Measurements from ENCODE around the gene KRT36.

Gene KRT36

DNA sequence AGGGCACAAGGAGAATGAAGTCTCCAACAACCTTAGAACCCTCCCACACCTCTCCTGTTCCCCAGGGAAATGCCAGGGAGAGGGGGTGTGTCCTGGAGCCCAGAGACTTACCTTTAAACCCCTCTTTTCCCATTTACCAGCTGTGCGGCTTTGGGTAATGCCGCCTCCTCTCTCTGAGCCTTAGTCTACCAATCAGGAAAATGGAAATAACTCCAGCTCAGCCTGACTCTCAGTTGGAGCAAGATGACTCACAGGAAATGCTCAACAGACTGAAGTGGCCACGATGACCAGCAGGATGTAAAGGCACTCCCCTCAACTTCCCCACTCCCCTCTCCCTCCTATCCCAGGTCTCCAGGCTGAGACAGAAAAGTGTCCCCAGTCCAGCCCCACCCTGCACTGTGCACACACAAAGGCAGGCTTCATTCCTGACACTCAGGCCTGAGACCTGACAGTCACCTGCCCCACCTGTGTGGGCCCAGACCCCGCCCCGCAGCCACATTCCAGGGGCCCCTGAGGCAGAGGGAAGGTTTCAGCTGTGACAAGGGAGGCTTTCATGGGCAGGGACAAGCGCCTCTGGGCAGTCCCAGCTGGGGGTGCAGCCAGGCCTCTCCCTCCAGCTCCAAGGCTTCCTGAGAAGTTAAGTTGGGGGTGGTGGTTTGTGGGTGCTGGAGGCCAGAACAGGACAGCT lies 32.0 kb upstream of the KRT36 start:
- peak; percentile 84 for DNase-seq (ENCODE audit: low read depth)

DNA sequence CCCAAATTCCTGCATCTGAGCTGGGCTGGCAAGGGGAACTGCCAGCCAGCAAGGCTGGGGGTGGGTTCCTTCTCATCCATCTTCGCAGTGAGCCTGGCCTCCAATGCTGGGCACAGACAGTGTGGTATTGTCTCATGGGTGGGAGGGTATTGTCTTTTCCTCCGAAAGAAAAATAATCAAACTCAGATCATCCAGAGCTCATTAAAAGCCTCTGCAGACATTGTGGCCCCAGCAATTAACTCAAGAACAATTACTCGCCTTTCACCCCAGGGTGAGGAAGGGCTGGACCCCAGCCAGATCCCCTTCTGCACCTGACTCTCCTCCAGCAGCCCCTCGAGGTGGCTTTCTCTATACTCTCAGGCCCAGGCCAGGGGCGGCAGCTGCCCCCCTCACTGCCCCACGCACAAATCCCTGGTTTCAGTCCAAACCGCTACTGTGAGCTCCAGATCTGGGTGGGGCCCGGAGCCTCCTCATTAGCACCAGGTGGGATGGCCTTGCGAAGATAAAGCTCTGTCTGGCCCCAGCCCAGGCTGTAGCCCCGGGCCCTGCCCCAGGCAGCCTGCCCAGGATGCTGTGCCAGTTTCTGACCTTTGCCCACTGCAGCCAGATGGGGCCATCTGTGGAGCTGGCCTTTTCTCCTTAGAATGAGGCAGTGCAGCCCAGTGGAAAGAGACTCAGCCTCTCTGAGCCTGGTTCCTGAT lies 31.3 kb upstream of the KRT36 start:
- DNase-seq (ENCODE audit: low read depth), result peak; percentile 33

DNA sequence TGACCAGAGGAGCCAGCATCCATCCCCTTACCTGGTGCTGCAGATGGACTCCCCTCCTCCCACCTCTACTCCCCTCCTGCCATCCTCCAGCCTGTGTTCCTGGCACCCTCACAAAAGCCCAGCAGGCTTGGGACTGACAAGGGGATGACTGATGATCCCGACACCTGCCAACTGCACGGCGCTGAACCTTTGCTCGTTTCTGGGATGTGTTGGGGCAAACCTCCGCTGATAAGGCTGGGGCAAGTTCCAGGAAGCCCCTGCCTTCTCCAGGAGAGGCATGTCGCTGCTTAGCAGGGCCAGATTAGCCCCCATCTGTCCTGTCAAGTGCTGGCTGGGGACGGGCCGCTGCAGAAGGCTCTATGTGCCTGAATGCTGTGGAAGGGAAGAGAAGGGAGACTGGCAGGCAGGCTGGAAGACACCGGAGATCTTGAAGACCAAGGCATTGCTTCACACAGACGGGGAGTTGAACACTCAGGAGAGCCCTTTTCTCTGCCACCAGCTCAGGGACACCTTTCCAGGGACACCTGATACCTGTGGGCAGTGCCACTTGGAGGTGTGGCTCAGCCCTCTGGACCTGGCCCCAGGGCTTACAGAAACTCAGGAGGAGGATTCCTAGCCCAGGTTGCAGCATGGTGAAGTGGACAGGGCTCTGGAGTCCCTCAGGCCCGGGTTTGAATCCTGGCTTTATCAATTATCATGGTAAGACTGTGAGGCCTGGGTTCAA lies 30.0 kb upstream of the KRT36 start:
- DNase-seq (ENCODE audit: low read depth), result no peak

DNA sequence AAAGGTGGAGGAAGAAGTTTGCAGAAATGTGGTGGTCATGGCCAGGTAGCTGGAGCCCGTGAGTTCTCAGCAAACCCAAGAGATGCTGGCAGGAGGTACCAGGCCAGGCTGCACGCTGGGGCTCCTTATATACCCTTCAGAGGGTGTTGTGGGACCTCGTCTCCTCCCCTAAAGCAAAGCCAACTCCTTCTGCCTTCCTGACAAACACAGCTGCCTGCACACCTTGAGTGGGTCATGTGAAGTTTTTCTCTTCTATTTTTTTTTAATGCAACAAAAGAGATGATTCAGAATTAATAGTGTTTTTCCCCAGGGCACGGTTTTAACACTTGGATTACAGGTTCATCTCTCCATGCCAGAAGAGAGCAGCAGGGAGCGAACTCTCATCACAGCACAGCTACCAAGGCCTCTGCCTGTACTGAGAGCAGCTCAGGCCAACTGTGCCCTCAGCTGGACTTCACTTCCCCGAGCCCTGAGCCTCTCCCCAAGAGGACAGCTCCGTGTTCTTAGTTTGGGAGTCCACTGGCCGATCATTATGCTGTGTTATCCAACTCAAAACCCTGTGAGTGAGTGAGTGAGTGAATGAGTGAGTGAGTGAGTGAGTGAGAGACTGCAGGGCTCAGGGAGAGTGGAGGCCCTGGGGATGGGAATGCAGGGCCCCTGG lies 29.2 kb upstream of the KRT36 start, which contains the start of gene KRT15:
Gene KRT15, minus strand, starts transcription at position 102 of the 661 bp plus-strand sequence. Its CDS starts 63 bp downstream, at position 39.
- DNase-seq (ENCODE audit: low read depth), result peak; percentile 38

- DNase-seq (ENCODE audit: low read depth), result no peak
Observed at GRCh38 chr17:41518031-41518430, 28.3 kb upstream of the KRT36 start.

- DNase-seq (ENCODE audit: low read depth), result no peak
Observed at GRCh38 chr17:41516830-41517283, 27.1 kb upstream of the KRT36 start.

DNA sequence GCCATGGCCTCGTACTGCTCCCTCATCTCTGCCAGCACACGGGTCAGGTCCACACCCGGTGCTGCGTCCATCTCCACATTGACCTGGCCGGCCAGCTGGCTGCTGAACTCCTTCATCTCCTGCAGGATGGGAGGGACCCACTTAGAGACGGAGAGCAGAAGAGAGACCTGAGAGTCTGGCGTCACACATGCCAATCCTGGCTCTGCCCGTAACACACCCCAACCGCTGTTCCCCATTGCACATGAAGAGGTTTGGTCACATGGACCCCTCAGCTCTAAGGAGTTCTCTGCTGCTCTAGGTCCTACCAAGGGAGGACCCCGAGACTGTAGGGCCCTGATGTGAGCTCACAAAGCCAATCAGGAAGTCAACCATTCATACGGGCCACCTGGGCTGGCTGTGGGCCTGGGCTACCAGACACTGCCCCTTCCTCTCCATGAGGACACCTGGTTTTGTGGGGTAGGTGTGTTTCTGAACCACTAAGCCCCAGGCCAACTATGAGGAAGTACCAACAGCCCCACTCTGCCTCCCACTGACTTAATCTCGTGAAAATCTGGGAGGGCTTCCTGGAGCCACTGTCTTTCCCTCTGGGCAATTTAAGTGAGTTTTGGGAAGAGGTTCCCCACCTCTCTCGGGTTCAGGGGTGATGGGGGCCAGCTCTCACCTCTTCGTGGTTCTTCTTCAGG lies 26.6 kb upstream of the KRT36 start:
- no peak for DNase-seq (ENCODE audit: low read depth)

DNA sequence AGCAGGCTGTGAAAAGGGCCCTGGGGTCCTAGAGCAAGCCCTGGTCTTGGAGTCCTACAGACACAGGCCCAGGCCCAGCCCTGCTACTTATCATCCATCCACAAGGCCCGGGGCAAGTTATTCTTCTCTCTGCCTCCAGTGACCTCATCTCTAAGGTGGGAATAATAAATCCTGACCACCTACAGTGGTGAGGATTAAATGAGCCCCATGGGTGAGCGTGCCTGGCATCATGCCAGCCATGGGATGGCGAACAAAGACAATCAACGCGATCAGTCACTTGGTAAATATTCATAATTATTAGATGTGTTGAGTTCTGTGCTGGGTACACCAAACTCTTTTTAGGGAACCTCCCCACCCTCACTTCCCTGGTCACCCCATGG lies 23.4 kb upstream of the KRT36 start:
- no peak for DNase-seq (ENCODE audit: low read depth)

GRCh38 chr17:41512546-41513167 lies 22.9 kb upstream of the KRT36 start:
- no peak for DNase-seq (ENCODE audit: low read depth)

- DNase-seq (ENCODE audit: low read depth), result no peak
Observed at GRCh38 chr17:41511716-41512115, 22.0 kb upstream of the KRT36 start.

- no peak for DNase-seq (ENCODE audit: low read depth)
Observed at GRCh38 chr17:41511116-41511515, 21.4 kb upstream of the KRT36 start.

GRCh38 chr17:41510251-41511065 lies 20.7 kb upstream of the KRT36 start:
- DNase-seq (ENCODE audit: low read depth), result no peak

GRCh38 chr17:41507315-41507880 lies 17.7 kb upstream of the KRT36 start:
- DNase-seq (ENCODE audit: low read depth), result peak; percentile 34

DNA sequence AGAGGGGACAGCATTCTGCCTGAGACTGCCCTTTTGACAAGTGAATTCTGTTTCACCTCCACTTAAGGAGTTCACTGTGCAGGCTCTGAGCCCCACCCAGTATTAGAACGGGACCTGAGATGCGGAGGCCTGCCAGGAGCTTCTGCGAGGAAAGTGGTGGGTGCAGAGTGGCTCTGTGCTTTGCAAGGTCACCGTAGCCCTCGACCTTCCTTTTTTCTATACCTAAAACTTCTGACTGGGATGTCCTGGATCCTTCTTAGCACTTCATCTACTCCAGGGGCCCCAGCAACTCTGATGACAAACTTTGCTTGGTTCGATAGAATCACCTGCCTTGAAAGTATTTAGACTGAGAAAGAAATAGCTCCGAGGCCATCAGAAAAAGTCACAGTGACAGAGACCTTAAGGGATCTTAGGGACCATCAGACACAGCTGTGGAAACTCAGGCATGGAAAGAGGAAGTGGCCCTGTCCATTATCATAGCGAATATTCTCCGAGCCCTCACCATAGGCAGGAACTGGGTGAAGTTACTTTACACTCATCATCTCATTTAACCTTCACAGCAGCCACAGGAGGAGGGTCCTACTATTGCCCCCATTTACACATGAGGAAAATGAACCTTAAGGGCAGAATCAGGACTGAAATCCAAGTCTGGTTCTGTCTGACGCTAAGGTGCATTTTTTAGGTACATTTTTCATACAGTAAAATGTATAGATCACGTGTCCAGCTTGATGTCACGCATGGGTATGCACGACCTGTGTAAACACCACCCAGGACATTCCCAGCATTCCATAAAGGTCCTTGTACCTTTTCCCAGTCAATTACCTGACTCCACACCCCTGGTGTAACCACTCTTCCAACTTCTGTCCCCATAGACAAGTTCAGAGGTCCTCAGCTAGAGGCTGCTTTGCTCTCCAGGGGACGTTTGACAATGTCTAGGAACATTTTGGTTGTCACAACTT lies 16.4 kb upstream of the KRT36 start:
- no peak for DNase-seq (ENCODE audit: low read depth)

DNA sequence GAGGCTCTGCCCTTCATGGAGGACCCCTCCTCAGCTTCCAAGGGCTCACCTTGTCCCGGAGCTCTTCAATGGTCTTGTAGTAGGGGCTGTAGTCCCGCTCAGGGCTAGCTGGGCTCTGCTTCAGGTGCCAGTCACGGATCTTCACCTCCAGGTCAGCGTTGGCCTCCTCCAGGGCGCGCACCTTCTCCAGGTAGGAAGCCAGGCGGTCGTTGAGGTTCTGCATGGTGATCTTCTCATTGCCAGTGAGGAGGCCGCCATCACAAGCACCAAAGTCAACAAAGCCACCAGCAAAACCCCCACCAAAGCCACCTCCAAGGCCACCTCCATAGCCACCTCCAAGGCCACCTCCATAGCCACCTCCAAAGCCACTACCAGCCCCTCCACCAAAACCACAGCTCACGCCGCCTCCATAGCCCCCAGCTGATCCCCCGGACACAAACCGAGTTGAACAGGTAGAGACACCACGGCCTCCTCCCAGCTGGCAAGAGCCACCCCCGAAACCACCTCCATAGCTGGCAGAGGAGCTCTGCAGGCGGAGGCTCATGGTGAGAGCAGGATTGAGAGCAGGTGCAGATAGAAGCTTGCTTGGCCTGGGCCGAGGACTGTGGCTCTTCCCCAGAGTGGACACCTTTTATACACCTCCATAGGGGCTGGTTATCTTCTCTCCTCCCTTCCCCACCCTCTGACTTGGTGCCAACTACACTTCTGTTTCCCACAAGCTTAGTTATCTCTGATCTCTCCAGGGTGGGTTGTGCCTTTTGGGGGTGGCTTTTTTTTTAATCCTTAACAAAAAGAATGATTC lies 15.5 kb upstream of the KRT36 start, which contains the start of gene KRT13:
Gene KRT13, minus strand, starts transcription at position 606 of the 802 bp plus-strand sequence. Its CDS starts 62 bp downstream, at position 544.
- DNase-seq (ENCODE audit: low read depth), result no peak

- DNase-seq (ENCODE audit: low read depth), result peak; percentile 38
Observed at GRCh38 chr17:41504246-41504977, 14.7 kb upstream of the KRT36 start.

- DNase-seq (ENCODE audit: low read depth), result no peak
Observed at GRCh38 chr17:41503202-41503601, 13.5 kb upstream of the KRT36 start.

Data from amniotic epithelial cell (primary cell).